ENCODE measurements around the gene CCIN.

Gene CCIN

GRCh38 chr9:36135741-36136271 lies 33.4 kb upstream of the CCIN start:
- TF ChIP-seq CTCF (IDR thresholded peaks at IDR 0.05), result no peak
- DNase-seq (ENCODE audit: low spot score), result no peak
- Histone ChIP-seq H3K27ac (peak overlapping the region; percentile 66 to 79), H3K4me3 (peak overlapping the region; percentile 93)

GRCh38 chr9:36136272-36136893 lies 32.8 kb upstream of the CCIN start, which contains the start of gene GLIPR2:
Gene GLIPR2 (plus strand): TSS chr9:36136733. CDS start chr9:36136779, 46 bp downstream.
- DNase-seq (ENCODE audit: low spot score), result peak; percentile 84
- Histone ChIP-seq H3K4me3 (peak within 1 kb of the TSS; percentile 93), H3K27ac (peak within 1 kb of the TSS; percentile 66 to 79)
- peak; percentile 14 for TF ChIP-seq CTCF (IDR thresholded peaks at IDR 0.05)

- peak overlapping the region; percentile 66 to 79 for H3K27ac ChIP-seq
- H3K4me3 ChIP-seq, result peak overlapping the region; percentile 93
- TF ChIP-seq CTCF (IDR thresholded peaks at IDR 0.05), result no peak
- DNase-seq (ENCODE audit: low spot score), result no peak
These were observed 32.2 kb upstream of the CCIN start for GRCh38 chr9:36136894-36137391.

- peak overlapping the region; percentile 66 to 79 for H3K27ac ChIP-seq
- no peak for TF ChIP-seq CTCF (IDR thresholded peaks at IDR 0.05)
- peak overlapping the region; percentile 93 for H3K4me3 ChIP-seq
- DNase-seq (ENCODE audit: low spot score), result no peak
These were observed 31.7 kb upstream of the CCIN start for GRCh38 chr9:36137392-36138004.

GRCh38 chr9:36138496-36138895 lies 30.7 kb upstream of the CCIN start:
- TF ChIP-seq CTCF (IDR thresholded peaks at IDR 0.05), result no peak
- no peak overlapping the region for H3K4me3 ChIP-seq
- no peak overlapping the region for H3K27ac ChIP-seq
- no peak for DNase-seq (ENCODE audit: low spot score)

GRCh38 chr9:36138901-36139300 lies 30.3 kb upstream of the CCIN start:
- TF ChIP-seq CTCF (IDR thresholded peaks at IDR 0.05), result no peak
- Histone ChIP-seq H3K27ac (no peak overlapping the region), H3K4me3 (no peak overlapping the region)
- no peak for DNase-seq (ENCODE audit: low spot score)
